ENCODE measurements around the gene KDM6A.

DNA sequence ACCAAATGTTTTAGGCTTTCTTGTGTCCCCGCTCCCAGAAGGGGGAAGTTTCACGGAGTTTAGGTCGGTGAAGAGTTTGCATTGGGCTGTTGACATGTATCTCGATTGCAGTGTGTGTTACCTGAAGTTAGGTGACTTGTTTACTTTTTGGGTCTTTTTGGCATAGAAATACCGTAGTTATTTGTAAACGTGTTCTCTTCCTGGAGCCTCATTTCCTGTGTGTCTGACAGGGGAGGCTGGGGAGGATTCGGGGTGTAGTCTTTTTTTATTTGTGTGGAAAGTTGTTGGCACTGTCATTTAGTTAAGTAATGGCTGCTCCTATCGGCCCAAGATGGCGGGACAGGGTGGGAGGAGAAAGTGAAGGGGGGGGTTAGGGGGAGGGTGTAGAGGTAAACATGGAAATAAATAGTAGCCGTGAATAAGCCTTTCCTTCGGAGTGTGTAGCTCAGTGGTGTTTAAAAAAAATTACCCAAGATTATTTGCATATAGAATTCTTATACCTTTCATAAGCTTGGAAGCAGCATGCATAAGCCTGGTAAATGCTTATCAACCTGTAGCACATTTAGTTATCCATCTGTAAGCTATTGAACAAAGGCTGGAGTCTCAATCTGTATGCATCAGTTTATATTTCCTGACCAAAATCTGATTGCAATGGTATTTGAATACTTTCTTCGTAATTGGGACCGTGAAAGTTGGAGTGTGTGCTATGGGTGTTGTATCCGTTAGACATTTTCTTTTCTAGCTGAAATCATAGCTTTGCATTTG is 1.6 kb downstream of the KDM6A start:
- TF ChIP-seq YY1 (IDR thresholded peaks at IDR 0.05; ENCODE audit: low read depth) = peak; percentile 82
- no peak for TF ChIP-seq TCF12 (IDR thresholded peaks at IDR 0.05; ENCODE audit: low read depth)
- TF ChIP-seq, protein P1, sequence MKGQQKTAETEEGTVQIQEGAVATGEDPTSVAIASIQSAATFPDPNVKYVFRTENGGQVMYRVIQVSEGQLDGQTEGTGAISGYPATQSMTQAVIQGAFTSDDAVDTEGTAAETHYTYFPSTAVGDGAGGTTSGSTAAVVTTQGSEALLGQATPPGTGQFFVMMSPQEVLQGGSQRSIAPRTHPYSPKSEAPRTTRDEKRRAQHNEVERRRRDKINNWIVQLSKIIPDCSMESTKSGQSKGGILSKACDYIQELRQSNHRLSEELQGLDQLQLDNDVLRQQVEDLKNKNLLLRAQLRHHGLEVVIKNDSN (IDR thresholded peaks at IDR 0.05) = no peak
- no peak for TF ChIP-seq NFIC (IDR thresholded peaks at IDR 0.05)
- no peak for TF ChIP-seq EGR1 (IDR thresholded peaks at IDR 0.05)
- TF ChIP-seq, protein P2, sequence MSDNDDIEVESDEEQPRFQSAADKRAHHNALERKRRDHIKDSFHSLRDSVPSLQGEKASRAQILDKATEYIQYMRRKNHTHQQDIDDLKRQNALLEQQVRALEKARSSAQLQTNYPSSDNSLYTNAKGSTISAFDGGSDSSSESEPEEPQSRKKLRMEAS (IDR thresholded peaks at IDR 0.05) = no peak
- TF ChIP-seq CREB1 (IDR thresholded peaks at IDR 0.05; ENCODE audit: low read depth) = no peak
- no peak for TF ChIP-seq TAF1 (IDR thresholded peaks at IDR 0.05; ENCODE audit: low read depth)
- TF ChIP-seq, protein P3, sequence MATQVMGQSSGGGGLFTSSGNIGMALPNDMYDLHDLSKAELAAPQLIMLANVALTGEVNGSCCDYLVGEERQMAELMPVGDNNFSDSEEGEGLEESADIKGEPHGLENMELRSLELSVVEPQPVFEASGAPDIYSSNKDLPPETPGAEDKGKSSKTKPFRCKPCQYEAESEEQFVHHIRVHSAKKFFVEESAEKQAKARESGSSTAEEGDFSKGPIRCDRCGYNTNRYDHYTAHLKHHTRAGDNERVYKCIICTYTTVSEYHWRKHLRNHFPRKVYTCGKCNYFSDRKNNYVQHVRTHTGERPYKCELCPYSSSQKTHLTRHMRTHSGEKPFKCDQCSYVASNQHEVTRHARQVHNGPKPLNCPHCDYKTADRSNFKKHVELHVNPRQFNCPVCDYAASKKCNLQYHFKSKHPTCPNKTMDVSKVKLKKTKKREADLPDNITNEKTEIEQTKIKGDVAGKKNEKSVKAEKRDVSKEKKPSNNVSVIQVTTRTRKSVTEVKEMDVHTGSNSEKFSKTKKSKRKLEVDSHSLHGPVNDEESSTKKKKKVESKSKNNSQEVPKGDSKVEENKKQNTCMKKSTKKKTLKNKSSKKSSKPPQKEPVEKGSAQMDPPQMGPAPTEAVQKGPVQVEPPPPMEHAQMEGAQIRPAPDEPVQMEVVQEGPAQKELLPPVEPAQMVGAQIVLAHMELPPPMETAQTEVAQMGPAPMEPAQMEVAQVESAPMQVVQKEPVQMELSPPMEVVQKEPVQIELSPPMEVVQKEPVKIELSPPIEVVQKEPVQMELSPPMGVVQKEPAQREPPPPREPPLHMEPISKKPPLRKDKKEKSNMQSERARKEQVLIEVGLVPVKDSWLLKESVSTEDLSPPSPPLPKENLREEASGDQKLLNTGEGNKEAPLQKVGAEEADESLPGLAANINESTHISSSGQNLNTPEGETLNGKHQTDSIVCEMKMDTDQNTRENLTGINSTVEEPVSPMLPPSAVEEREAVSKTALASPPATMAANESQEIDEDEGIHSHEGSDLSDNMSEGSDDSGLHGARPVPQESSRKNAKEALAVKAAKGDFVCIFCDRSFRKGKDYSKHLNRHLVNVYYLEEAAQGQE (IDR thresholded peaks at IDR 0.05; ENCODE audit: low read depth) = no peak
- no peak for TF ChIP-seq CEBPB (IDR thresholded peaks at IDR 0.05)
- no peak for TF ChIP-seq FOXM1 (IDR thresholded peaks at IDR 0.05; ENCODE audit: borderline replicate concordance, low read depth)
- no peak for TF ChIP-seq EP300 (IDR thresholded peaks at IDR 0.05; ENCODE audit: borderline replicate concordance)
- TF ChIP-seq TEAD4 (IDR thresholded peaks at IDR 0.05) = no peak
